Activated CD8-positive, alpha-beta memory T cell treated with anti-CD3 and anti-CD28 coated beads, Interleukin-2, amount 50 U/mL, for 4 hours (primary cell): ENCODE measurements around the gene PML.

Source experiments
- DNase-seq: peaks from one replicate; pipeline ENCODE4 v3.0.0-alpha.2; 2020

The PML gene

DNA sequence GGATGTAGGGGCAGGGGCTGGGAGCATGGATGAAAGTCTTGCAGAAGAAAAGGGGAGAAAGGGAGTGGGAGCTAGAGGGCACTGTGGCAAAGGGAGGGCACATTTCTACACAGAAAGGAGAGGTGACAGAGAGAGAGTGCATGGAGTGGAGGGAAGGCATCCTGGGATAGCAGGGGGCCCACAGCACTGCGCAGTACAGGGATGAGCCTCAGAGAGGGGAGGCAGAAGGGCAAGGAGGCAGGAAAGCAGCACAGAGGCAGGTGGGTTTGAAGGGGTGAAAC lies 7.8 kb upstream of the PML start:
- no peak for DNase-seq

DNA sequence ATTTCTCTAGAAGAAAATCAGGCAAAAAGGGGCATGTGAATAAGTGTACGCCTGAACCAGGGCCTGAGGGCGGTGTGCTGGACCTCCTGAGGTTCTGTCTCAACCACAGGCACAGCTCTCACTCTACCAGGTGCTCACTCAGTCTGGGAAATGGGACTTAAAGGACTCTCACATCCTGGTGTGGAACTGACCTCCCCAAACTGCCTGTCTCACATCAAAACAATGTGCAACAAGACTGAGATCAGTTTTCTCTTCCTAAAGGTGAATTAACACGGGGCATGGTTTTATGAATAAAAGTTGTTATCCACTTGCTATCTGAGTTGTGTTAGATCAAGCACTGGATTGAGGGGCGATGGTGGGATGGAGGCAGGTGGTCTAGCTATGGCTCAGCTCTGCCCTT lies 7.3 kb upstream of the PML start:
- DNase-seq, result no peak

DNA sequence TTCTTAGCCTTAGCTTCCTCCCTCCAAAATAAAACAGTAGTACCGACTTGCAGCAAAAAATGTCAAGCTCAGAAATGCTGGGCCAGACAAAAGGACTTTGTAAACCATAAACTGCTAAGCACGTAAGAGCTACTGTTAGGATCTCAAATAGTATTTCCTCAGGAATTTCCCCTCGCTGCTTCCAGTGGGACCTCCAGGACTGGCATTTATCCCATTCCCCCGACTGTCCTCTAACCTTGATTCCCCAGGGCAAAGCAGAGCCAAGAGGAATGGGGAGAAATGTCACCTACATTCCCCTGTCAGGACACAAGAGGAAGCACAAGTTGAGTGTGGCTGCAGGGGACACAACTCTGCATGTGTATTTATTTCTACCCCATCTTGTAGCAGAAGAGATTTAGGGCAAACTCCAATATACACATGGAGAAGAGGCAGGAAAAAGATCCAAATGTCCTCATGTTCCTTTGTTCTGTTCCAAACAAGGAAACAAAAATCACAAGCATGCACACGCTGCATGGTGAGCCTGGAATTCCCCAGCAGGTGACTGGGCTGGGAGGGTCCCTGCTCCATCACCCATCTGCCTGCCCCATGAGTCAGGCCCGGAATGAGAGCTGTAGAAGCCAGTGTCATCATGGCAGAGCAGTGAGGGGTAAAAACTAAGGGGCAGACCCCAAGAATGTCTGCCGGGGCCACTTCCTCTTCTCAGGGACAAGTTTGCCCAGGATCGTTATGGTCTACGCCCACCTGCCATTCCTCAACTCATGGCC lies 6.7 kb upstream of the PML start:
- no peak for DNase-seq

DNA sequence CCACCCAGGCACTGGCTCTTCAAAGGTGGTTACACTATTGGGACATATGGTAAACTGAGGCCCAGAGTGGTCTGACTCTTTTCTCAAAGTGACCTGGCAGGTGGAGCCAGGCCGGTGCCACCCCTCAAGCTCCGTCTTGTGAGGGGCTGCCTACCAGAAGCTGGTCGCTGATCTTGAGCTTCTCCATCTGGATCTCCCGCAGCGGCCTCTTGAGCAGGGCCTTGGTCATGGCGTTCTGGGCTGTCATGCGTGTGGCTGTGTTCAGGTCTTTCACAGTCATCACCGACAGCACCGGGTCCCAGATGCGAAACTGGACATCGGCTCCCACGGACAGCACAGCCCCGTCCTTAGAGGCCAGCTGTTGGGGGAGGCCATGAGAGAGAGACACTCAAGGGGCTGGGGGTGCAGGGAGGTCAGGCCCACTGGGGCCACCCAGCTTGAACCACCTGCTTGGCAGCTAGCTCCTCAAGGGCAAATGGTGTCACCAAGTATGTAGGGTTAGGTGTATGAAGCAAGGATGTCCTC lies 6.0 kb upstream of the PML start:
- DNase-seq, result no peak

DNA sequence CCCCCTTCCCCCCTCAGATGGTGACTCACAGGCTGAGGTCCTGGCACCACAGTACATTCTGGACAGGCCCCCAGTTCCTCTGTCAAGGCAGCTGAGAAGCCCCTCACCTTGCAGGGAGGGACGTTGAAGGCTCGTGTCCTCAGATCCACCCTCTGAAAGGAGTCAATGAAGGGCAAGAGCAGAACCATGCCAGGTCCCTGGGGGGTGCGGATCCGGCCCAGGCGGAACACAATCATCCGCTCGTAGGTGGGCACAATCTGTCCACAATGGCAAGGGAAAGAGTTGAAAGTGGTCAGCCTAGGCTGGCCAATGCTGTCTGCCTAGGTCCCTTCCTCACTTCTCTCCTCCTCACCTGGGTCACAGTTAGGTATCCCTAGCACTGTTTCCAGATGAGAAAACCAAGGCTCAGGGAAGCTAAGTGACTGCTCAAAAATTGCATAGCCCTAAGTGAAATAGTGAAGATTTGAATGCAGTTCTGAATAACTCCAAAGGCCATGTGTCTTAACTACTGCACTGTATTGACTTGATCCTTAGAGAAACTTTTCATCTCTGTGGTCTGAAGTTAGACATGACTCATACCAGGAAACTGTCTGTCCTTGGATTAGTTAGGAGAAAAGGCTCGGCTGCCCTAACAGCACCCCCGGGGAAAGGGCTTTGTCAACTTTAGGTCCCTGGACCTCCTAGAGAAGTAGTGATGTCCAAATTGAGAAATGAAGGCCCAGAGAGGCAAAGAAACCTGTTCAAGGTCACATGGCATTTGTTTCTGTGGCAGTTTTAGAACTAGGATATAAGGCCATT lies 5.3 kb upstream of the PML start:
- no peak for DNase-seq

DNA sequence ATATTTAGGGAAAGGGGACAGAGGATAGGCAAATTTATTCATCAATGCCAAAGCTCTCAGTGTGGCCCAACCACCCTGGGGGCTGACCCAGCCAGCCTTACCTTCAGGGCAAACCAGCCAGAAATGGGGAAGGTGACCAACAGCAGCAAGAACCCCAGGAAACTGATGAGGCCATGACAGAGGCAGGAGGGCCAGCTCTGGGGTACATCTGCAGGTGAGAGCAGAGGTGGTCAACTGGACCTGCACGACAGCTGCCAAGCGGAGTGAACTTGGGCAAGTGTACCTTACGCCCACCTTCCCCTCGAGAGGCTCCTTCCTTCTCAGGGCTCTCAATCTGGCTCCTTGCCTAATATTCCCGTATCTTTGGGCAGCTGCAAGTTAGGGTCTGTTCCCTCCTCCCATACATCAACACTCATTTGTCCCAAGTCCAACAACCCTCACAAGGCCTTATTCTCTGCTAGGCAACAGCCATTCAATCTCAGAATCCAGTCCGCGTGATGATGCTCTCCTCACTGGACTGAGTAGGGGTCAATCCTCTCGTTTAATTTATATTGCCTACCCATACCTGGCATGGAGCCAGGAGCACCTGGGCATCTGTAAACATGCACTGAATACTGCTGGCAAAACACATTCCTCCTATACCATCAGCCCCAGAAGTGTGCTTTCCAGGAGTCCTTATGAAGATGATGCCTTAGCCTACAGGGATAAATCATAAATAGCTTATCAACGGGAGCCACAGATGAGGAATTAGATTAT lies 4.1 kb upstream of the PML start:
- no peak for DNase-seq

DNA sequence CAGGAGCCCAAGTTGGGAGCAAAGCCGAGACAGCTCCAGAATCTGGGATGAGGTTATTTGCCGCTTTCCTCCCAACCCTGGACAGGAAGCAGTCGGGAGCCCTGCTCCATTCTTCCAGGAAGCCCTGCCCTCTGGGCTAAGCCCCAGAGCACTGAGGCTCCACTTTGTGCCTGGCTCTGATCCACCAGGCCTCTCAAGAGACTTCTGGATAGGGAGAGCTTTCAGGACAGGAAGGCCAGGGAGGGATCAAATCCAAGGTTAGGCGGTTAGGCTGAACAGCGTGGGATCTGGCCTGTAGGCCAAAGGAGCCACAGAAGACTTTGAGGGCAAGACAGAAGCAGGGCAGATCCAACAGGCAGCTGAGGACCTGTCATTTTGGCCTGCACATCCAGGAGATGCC lies 3.3 kb upstream of the PML start:
- no peak for DNase-seq

DNA sequence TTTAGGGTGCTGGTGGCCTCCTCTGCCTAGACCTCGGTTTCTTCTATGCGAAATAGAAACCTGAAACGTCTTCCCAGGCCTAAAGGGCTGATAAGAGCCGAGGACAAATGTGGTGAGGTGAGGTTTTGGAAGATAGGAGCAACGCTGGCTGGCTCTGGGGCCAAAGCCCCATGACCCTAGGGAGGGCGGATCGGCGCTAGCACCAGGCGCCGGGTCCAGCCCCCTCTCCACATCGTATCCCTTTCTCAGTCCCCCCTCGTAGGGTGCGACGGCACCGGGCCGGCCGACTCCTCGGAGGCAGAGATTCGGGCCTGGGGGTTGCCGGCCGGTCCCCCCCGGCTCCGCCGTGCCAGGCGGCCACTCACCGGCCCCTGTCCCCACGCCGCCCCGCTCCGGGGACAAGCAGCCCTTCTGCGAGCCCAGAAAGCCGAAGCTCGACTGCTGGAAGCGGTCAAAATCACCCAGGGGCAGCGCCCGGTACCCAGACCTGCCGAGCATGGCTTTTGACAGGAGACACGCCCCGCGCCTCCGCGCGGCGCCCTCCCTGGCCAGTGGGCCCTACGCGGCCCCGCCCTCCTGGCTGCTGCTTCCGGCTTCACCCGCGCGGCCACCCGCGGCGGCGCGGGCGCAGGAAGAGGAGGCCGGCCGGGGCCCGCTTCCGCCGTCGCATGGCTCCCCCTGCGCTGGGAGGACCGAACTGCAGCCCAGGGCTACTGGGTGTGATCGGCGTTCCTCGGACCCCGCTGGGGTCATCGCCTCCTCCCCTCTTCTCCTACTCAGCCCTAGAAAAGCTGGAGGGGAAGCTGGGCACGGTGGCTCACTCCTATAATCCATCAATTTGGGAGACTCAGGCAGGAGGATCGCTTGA lies 2.6 kb upstream of the PML start, which contains the start of gene STOML1:
Gene STOML1 (minus strand): TSS at position 570 of the 868 bp plus-strand sequence. CDS start 72 bp downstream, at position 498.
- DNase-seq, result peak; percentile 94

DNA sequence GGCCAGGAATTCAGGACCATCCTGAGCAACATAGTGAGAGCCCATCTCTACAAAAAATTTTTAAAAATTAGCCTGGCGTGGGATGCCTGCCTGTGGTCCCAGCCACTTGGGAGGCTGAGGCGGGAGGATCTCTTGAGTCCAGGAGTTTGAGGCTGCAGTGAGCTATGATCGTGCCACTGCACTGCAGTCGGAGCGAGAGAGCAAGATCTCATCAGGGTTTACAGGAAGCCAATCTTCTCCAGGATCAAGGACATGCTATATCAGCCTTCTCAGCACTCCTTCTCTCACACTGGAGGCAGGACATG lies 2.0 kb upstream of the PML start:
- DNase-seq, result no peak

DNA sequence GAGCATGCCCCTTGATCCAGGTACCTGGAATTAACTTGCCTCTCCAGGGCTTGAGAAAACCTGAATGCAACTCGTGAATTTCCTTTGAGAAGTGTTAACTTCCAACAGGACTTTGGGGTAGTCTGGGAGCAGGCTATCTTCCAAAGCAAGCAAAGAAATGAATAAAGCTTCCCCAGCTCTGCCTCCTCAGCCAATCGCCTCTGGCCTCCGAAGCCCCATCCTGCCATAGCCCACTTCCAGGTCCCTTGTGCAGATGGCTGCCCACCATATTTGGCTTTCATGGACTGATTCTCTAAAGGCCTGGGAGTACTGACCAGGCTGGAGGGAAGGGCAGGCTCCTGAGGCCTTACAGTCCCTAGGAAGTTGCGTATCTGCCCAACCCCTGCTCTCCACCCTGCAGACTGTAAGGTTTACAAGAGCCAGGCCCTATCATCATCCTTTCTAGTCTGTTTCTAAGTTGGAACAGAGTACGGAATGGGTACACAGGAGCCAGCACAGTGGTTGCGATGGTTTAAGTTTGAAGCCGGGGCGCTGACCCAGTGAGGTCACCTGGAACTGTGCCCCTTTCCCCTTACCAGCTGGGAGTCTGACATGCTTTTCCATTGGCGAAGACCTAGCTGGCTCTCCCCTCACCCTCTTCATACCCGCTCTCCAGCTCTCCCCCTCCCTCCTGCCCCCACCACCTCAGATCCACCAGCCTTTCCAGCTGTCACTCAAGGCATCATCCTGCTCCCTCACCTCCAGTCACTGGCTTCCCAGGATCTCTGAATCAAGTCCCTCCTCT lies 1.1 kb upstream of the PML start:
- DNase-seq, result no peak

DNA sequence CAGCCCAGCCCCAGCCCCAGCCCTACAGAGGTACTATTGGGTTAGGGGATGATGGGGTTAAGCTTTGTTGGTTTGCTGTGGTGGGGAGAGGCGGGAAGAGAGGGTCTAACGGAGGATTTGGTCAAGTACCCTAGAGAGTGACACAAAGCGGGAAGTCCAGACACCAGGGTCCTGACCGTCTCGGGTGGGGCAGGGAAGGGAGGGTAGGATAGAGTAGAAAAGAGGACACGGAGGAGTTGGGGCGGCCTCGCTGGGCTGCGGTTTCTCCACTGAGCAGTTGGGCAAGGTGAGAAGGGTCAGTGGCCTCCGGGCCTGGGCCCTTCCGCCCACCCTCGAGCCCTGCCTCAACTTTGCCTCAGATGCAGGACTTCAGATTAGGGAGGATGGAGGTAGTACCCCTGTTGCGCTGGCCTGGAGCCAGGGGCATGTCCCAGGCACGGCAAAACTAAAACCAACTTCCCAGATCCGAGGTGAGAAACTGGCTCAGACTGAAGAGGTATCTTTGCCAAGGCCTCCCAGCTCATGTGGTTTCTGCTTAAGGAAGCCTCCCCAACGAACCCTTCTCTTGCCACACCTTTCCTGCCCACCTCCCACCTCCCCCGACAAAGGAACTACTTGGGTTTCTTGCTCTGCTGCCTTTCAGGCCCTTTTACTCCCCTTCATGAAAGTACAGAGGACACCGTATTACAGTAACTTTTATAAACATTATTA lies 551 bp downstream of the PML start:
- no peak for DNase-seq

DNA sequence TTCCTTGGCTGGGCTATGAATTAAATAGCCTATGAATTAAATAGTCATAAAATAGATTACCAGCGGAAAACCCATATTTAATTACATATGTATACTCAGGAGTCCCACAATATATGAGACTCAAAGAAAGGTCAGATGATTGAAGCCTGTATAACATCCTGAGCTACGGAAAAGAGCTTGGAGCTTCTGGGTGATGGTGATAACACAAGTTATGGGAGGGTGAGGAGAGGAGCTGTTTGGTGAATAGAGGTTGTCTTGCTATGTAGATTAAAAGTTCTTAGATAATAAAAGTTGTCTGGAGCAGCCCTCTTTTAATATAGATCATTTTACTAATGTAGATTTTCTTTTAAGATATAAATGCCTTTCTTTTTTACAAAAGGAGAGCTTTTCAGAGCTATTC lies 1.8 kb downstream of the PML start:
- DNase-seq, result no peak

DNA sequence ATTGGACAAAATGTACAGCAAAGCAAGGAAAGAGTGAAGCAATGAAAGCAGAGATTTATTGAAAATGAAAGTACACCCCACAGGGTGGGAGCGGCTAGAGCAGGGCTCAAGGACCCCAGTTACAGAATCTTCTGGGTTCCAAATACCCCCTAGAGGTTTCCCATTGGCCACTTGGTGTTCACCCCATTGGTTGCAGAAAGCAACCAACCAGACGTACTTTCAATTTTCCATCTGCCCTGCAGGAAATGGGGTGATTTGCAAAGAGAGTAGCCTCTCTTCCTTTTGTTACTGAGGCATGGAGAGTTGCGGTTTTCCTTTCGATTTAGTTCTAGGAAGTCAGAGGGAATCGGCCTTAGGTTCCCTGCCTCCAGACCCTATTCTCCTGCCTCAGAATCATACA lies 2.4 kb downstream of the PML start:
- DNase-seq, result no peak

DNA sequence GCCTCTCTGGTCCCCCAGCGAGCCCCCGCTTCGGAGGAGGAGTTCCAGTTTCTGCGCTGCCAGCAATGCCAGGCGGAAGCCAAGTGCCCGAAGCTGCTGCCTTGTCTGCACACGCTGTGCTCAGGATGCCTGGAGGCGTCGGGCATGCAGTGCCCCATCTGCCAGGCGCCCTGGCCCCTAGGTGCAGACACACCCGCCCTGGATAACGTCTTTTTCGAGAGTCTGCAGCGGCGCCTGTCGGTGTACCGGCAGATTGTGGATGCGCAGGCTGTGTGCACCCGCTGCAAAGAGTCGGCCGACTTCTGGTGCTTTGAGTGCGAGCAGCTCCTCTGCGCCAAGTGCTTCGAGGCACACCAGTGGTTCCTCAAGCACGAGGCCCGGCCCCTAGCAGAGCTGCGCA lies 3.5 kb downstream of the PML start:
- DNase-seq, result no peak

DNA sequence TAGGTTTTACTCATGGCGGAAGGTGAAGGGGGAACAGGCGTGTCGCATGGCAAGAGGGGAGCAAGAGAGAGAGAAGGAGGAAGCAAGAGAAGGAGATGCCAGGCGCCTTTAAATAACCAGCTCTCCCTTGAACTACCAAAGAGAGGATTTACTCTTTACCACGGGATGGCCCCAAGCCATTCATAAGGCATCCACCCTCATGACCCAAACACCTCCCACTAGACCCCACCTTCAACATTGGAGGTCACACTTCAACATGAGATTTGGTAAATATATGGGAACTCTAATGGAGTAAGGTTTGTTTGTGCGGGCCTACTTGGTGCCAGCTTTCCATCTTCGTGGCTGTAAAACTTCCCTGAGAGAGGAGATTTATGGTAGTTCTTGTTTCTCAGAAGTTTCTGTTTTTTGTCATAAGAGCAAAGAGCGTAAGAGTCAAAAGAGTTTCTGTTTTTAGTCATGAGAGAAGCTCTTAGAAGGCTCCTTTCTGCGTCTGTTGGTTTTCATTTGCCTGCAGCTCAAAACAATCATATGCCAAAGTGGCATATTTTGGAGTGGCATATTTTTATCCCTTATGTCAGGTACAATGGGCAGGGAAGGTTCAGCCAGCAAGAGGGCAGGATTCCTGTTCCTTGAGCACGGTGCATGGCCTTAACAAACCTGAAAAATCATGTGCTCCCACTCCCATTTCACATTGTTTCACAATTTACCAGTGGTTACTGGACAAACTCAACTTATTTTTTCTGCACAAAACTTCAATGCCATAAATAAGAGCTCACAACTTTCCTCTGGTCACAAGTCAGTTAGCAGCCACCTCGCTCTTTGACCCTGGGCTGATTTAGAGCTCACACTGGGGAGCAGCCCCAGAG lies 12.5 kb downstream of the PML start:
- no peak for DNase-seq

DNA sequence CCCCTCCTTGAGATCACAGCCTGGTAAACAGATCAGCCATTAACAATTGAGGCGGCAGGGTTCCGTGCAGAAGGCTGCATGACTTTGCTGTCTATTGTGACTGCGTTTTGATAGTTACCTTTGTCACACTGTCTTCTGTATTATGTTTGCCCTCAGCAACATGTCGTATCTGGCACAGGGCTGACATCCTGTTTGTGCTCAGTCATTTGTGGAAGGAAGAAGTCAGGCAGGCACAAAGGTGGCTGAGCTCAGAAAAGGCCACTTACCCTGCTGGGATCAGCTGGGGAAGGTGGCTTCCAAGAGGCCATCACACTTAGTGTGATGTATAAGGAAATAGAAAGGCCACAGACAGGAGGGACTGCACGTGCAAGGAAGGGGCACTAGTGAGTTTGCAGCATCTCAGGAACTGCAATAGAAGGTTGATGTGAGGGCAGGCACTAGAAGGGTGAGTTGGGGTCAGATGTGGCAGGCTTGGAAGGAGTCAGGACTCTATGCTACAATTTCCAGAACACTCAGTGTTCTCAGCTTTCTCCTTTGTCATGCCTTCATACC lies 13.4 kb downstream of the PML start:
- DNase-seq, result no peak

DNA sequence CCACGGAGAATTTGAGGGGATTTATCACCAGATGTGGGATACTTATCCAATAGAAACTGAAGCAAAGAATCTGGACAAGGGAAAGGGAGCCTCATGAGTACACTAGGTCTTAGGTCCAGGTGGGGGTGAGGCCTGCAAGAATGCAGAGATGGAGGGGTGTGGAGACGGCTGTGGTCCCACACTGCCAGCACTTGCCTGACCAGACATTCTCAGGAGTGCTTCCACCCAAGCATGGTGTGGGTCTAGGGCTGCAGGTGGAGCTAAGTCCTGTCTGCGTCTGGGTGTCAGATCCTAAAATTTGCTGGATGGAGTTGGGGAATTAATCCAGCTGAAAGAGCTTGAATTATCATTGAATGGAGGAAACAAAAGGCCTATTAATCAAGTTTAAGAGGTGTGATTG lies 14.4 kb downstream of the PML start:
- DNase-seq, result no peak

DNA sequence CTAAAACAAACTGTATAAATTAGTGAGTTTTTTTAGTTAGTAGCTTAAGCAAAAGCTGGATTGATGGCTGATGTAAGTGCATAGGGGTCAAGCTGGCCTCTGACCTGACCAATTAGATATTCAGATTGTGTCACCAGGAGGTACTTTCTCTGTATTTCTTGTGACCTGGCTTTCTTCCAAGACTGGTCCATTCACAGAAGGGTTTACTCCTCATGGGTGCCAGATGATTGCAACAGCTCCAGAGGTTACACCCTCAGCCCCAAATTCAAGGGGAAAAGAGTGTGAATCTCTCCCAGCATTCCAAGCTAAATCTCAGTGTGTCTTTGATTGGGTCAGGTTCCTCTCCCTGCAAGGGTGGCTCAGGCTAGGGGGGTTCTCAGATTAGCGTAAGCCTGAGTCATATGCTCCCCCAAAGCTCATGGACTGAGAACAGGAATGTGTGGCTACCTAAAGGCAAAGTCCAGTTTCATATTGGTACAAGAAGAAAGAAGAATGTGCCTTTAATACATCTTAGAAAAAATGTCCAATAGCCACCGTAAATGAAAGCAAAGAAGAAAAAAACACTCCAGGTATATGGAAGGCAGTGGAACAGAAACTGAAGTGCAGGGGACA lies 16.5 kb downstream of the PML start:
- DNase-seq, result no peak

DNA sequence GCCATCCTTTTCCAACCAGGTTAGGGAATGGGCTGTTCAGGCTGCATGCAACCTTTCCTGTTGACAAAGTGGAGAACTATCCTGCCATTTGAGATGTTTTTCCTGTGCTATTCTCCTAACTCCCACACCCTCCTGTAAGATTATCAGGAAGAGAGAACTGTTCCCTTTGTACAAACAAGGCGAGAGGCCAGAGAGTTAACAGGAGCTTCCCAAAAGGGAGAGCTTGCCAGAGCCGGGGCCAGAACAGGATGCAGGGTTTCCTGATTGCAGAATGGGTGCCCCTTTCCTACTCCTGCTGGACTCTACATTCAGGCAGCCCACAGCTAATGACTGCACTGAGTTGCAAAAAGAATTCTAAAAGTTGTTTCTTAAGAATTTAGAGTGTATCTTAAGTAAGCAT lies 17.1 kb downstream of the PML start:
- DNase-seq, result no peak
